ENCODE data around the gene PIN1. TPM values are rescaled to one million over a fixed set of nuclear protein-coding genes. Genes with fewer than 3 reads are reported as not detected.

The PIN1 gene
- total and polyA plus RNA-seq, 2 of the 8 experiments (the other 6 are each of a cell fraction or from before 2014, with no cell fraction given): 78.3 to 90.8 TPM

DNA sequence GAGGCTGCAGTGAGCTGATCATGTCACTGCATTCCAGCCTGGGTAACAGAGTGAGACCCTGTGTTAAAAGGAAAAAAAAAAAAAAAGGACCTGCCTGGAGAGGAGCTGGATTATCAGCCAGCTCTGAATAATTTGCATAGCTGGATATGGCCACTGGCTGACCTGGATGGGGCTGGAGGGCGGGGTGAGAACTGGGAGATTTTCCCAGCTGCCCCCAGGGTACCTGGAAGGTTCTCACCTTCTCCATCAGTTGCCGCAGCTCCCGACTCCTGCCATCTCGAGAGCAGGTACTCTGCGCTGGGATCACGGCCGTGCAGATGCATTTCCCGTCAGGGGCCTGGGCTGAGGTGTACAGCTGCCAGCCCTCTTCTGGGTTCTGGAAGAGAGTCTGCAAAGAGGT lies 25.3 kb downstream of the PIN1 start:
- Histone ChIP-seq H2AK5ac (ENCODE audit: low read depth, low read length) (no peak overlapping the region), H2BK20ac (ENCODE audit: low read length) (no peak overlapping the region), H3K23ac (ENCODE audit: insufficient read length) (no peak overlapping the region), H3K27me3 (replicated peaks in 1 of 4; ENCODE audit: control insufficient read depth in 3 of 4, extremely low read depth in 1 of 4, insufficient read depth in 3 of 4, low read length in 3 of 4) (no peaks in the 10 kb centered on the region), H4K20me1 (replicated peaks in 1 of 2; ENCODE audit: control insufficient read depth in 1 of 2, insufficient read depth in 2 of 2, low read length in 2 of 2) (peaks cover 1 to 2% of the 10 kb centered on the region in 2 experiments), H3K9ac (replicated peaks in 1 of 4; ENCODE audit: extremely low read depth in 1 of 4, low read depth in 3 of 4, low read length in 3 of 4) (no peak overlapping the region), H4K91ac (replicated peaks; ENCODE audit: insufficient read length, low read length) (no peak overlapping the region), H3K4me1 (replicated peaks in 1 of 4; ENCODE audit: control insufficient read depth in 3 of 4, insufficient read depth in 4 of 4, low read length in 3 of 4) (peaks cover 0 to 2% (median 0%) of the 10 kb centered on the region in 4 experiments; a peak in 2 of 7 replicates), H3K14ac (ENCODE audit: insufficient read length) (no peak overlapping the region), H3K36me3 (ENCODE audit: control insufficient read depth in 2 of 4, insufficient read depth in 4 of 4, low read length in 3 of 4) (peaks cover 0 to 12% (median 7%) of the 10 kb centered on the region in 4 experiments; a peak in 5 of 8 replicates), H3K79me2 (ENCODE audit: control insufficient read depth in 1 of 2, insufficient read depth in 2 of 2, low read length in 2 of 2) (no peaks in the 10 kb centered on the region), H2AFZ (ENCODE audit: low read length) (no peak overlapping the region), H2BK120ac (replicated peaks; ENCODE audit: low read depth, low read length) (no peak overlapping the region), H3K27ac (ENCODE audit: low read depth, low read length) (no peak overlapping the region), H3K4ac (replicated peaks; ENCODE audit: insufficient read length, low read depth, low read length) (no peak overlapping the region), H3K56ac (replicated peaks; ENCODE audit: insufficient read length, low read depth, low read length) (no peak overlapping the region), H4K5ac (ENCODE audit: insufficient read length, low read depth, low read length) (no peak overlapping the region), H2BK15ac (ENCODE audit: low read length) (no peak overlapping the region), H3K9me3 (ENCODE audit: insufficient read depth in 2 of 2, low read depth in 1 of 2, low read length in 1 of 2) (no peaks in the 10 kb centered on the region), H3K79me1 (ENCODE audit: low read depth, low read length) (no peaks in the 10 kb centered on the region; the same call in 1 of the 2 replicates), H3K4me2 (ENCODE audit: insufficient read depth in 1 of 2, low read depth in 2 of 2, low read length in 2 of 2) (no peak overlapping the region), H3K4me3 (ENCODE audit: extremely low read depth in 1 of 4, insufficient read depth in 2 of 4, low read depth in 3 of 4, low read length in 4 of 4) (no peak overlapping the region), H2BK12ac (ENCODE audit: low read depth, low read length) (no peak overlapping the region), H3K18ac (ENCODE audit: extremely low read depth, low read length) (no peak overlapping the region), H4K8ac (ENCODE audit: extremely low read depth, insufficient read depth, low read length) (no peak overlapping the region), H2BK5ac (ENCODE audit: low read depth, low read length) (no peak overlapping the region), H3K23me2 (ENCODE audit: low read depth, low read length) (no peaks in the 10 kb centered on the region)
- DNase-seq (ENCODE audit: low read depth in 1 of 2, low spot score in 2 of 2): no peak
- 94% methylated on average over 8 of the region's 8 CpGs; no CpG with 5 or more reads in 1 of the 2 experiments for WGBS, 2 experiments (ENCODE audit: extremely low coverage in 1 of 2, insufficient coverage in 1 of 2, insufficient read length in 1 of 2, insufficient replicate concordance in 2 of 2, low coverage in 1 of 2, low lambda C conversion rate in 2 of 2, missing lambda C conversion rate in 1 of 2)
- FAIRE-seq: no peak
- ChIA-PET POLR2A (ENCODE audit: partially characterized antibody) (interaction anchor here (0.6 to 0.7 kb wide), 2 partner anchors 43 to 202 kb away, joined by 3 read pairs; no protein-coding TSS in a partner anchor), CTCF (ENCODE audit: partially characterized antibody) (interaction anchor here (0.8 to 2.0 kb wide), 2 partner anchors 7 to 20 kb away, joined by 3 to 6 read pairs; no protein-coding TSS in a partner anchor)
- TF ChIP-seq CTBP2 (IDR thresholded peaks at IDR 0.05; ENCODE audit: borderline replicate concordance, insufficient read depth, insufficient read length, low read length) (no peak), SIX5 (IDR thresholded peaks at IDR 0.05; ENCODE audit: low read depth, low read length) (no peak), HDAC2 (IDR thresholded peaks at IDR 0.05; ENCODE audit: borderline replicate concordance in 1 of 2, low read depth in 2 of 2, low read length in 2 of 2) (no peak), TBP (IDR thresholded peaks at IDR 0.05; ENCODE audit: low read depth, low read length) (no peak), MAFK (IDR thresholded peaks at IDR 0.05; ENCODE audit: low read depth, low read length) (no peak), RBBP5 (IDR thresholded peaks at IDR 0.05; ENCODE audit: borderline replicate concordance, low read depth, low read length) (no peak), JUN (IDR thresholded peaks at IDR 0.05; ENCODE audit: low read depth, low read length) (no peak), TCF12 (IDR thresholded peaks at IDR 0.05; ENCODE audit: low read depth, low read length) (no peak), EZH2 (IDR thresholded peaks at IDR 0.05; ENCODE audit: low read depth, low read length, severe bottlenecking) (no peak), EP300 (IDR thresholded peaks at IDR 0.05; ENCODE audit: borderline replicate concordance in 1 of 2, low read depth in 2 of 2, low read length in 2 of 2) (no peak), PHF8 (conservative IDR thresholded peaks at IDR 0.05; ENCODE audit: low read depth, low read length) (no peak)
- TF ChIP-seq, protein P1, sequence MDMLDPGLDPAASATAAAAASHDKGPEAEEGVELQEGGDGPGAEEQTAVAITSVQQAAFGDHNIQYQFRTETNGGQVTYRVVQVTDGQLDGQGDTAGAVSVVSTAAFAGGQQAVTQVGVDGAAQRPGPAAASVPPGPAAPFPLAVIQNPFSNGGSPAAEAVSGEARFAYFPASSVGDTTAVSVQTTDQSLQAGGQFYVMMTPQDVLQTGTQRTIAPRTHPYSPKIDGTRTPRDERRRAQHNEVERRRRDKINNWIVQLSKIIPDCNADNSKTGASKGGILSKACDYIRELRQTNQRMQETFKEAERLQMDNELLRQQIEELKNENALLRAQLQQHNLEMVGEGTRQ (IDR thresholded peaks at IDR 0.05; ENCODE audit: low read length): no peak
